Ramos (cell line): ENCODE results near the gene EIF2B4.

Experiments
- in situ Hi-C: fragments of 300-500 bp; cut with MboI; formaldehyde crosslinking; loops from one replicate; pipeline ENCODE4 v1.14.3; 2022; ENCODE audit warnings: low sequenced_read_pairs; ENCODE audit not compliant: unreplicated experiment

EIF2B4 gene

GRCh38 chr2:27370026-27370815 lies at the start of gene EIF2B4, which contains the start of gene SNX17:
Gene EIF2B4 (minus strand): TSS chr2:27370338. CDS start chr2:27370314, 24 bp downstream.
Gene SNX17 (plus strand): TSS chr2:27370616. CDS start chr2:27370744, 128 bp downstream.
- in situ Hi-C loops, result no loop called here

GRCh38 chr2:27416151-27416550 lies 46.0 kb upstream of the EIF2B4 start:
- in situ Hi-C loops, result no loop called here

GRCh38 chr2:27412419-27413152 lies 42.4 kb upstream of the EIF2B4 start:
- in situ Hi-C loops, result no loop called here

GRCh38 chr2:27409321-27410073 lies 39.4 kb upstream of the EIF2B4 start, which contains the start of gene PPM1G:
Gene PPM1G (minus strand): TSS chr2:27409591. CDS start chr2:27409422, 169 bp downstream.
- in situ Hi-C loops, result no loop called here

GRCh38 chr2:27408601-27409320 lies 38.6 kb upstream of the EIF2B4 start:
- in situ Hi-C loops, result no loop called here

- in situ Hi-C loops, result no loop called here
Observed at GRCh38 chr2:27407798-27408491, 37.8 kb upstream of the EIF2B4 start.

GRCh38 chr2:27400348-27401135 lies 30.4 kb upstream of the EIF2B4 start:
- in situ Hi-C loops, result no loop called here

GRCh38 chr2:27398962-27399361 lies 28.8 kb upstream of the EIF2B4 start:
- in situ Hi-C loops, result no loop called here

- in situ Hi-C loops, result no loop called here
Observed at GRCh38 chr2:27393225-27393624, 23.1 kb upstream of the EIF2B4 start.

- in situ Hi-C loops, result no loop called here
Observed at GRCh38 chr2:27390822-27391679, 20.9 kb upstream of the EIF2B4 start.

- in situ Hi-C loops, result no loop called here
Observed at GRCh38 chr2:27381577-27382181, 11.5 kb upstream of the EIF2B4 start.

GRCh38 chr2:27380626-27381545 lies 10.7 kb upstream of the EIF2B4 start, which contains the start of gene ZNF513:
Gene ZNF513 (minus strand): TSS chr2:27380734. CDS start chr2:27380526, 208 bp downstream.
- in situ Hi-C loops, result no loop called here

GRCh38 chr2:27379836-27380625 lies 9.9 kb upstream of the EIF2B4 start:
- in situ Hi-C loops, result no loop called here

- in situ Hi-C loops, result no loop called here
Observed at GRCh38 chr2:27379383-27379835, 9.3 kb upstream of the EIF2B4 start.

GRCh38 chr2:27378809-27379290 lies 8.7 kb upstream of the EIF2B4 start:
- in situ Hi-C loops, result no loop called here
